HG02571 (cell line): ENCODE measurements around the gene ARHGAP18.

Source experiments
- ATAC-seq: cut with Tn5 transposase; IDR thresholded peaks from one replicate; pipeline ENCODE4 v1.9.1; 2021; ENCODE audit warnings: mild to moderate bottlenecking, moderate library complexity; ENCODE audit not compliant: unreplicated experiment

ARHGAP18 gene

DNA sequence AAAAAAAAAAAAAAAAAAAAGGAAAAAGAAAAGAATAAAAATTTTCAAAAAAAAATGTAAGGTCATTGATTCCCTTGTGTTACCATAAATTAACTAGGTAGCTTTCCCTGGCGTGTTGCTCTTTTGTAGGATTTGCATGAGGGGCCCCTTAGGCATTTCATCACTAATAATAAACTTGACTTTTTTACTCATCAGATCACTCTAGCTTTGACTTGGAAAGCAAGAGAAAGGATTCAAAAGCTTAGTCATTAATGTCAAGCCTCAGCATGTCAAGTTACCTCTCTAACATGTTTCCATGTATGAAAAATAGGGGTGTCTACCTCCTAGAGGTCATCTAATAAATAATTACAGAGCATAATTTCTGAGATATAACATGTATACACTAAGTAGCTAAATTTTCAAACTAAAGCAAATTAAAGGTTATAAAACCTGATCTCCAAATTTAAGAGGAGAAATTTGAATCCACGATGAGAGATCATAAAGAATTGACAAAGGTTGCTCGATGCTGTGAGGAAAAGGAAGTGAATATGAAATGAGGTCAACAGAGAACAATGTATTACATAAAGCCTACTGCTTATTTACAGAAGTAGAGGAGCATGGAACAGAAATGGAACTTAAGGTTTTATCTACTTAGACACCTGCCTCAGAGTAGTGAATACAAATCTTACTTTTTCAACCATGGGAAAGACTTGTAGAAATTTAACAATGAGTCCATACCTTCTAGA, 86.8 kb downstream of the ARHGAP18 start:
- ATAC-seq = peak; percentile 58

GRCh38 chr6:129621252-129621651, 88.7 kb downstream of the ARHGAP18 start:
- no peak for ATAC-seq

DNA sequence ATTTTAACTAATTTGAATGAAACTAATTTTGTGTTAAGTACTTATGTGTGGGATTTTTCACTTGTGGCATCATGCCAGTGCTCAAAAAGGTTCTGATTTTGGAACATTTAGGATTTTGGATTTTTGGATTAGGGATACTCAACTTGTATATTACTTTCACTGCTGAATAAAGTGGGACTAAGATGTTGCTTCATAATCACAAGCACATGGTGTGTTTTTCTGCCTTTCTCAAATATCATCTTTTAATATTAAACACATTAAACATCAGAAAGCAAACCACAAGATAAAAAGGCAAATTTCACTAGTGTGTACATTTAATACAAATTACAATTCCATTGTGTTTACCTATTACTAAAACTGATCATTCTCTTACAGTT, 89.8 kb downstream of the ARHGAP18 start:
- no peak for ATAC-seq

- no peak for ATAC-seq
Observed at GRCh38 chr6:129619579-129620233, 90.3 kb downstream of the ARHGAP18 start.

DNA sequence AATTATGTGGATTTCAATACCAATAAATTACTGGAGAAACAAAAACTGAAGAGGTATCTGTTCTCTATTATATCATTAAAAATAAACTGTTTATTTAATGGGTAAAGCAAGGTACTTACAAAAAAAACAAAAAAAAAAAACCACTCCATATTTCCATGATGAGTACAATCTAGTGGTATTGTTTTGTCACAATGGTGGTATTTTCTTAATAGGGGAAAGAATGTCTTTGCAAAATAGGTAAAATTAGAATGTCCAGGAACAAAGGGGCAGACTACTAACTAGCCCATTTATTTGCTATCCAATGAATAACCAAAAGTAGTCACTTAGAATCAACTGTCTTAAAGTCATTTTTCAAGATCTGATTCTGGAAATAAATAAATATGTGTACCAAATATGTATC, 92.0 kb downstream of the ARHGAP18 start:
- ATAC-seq = no peak

- ATAC-seq = no peak
Observed at GRCh38 chr6:129615496-129615895, 94.5 kb downstream of the ARHGAP18 start.

- no peak for ATAC-seq
Observed at GRCh38 chr6:129615020-129615419, 95.0 kb downstream of the ARHGAP18 start.

DNA sequence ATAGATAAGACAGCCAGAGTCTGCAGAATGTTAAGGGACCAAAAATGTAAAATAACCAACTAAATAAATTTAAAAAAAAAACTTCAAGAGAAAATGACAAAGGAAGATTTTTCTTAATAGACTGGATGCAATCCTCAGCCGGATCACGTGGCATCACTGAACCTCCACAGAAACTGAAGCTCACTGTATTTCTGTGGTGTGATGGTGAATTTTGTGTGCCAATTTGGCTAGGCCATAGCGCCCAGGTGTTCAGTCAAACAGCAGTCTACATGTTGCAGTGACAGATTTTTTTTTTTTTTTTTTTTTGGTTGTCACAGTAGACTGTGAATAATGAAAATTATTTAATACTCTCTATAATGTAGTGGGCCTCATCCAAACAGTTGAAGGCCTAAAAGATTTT, 95.5 kb downstream of the ARHGAP18 start:
- no peak for ATAC-seq

GRCh38 chr6:129612440-129612839, 97.5 kb downstream of the ARHGAP18 start:
- no peak for ATAC-seq

DNA sequence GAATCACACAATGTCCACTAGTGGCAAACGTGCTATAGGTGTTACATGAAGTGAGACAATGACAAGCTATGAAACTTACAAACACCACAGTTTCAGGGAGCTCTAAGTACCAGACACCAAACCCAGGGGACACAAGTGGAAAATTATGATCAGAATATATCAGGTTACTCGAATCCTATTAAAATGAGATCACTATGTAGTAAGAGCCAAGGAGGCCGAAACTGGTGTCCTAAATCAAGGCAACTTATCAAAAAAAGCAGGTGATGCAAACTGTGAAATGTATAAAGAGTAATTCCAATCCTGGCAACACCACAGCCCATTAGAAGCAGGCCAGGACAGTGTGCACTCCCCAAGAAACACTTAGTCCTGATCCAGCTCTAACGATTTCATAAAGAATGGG, 100.3 kb downstream of the ARHGAP18 start:
- ATAC-seq = no peak

GRCh38 chr6:129608886-129609537, 101.0 kb downstream of the ARHGAP18 start:
- ATAC-seq = no peak

DNA sequence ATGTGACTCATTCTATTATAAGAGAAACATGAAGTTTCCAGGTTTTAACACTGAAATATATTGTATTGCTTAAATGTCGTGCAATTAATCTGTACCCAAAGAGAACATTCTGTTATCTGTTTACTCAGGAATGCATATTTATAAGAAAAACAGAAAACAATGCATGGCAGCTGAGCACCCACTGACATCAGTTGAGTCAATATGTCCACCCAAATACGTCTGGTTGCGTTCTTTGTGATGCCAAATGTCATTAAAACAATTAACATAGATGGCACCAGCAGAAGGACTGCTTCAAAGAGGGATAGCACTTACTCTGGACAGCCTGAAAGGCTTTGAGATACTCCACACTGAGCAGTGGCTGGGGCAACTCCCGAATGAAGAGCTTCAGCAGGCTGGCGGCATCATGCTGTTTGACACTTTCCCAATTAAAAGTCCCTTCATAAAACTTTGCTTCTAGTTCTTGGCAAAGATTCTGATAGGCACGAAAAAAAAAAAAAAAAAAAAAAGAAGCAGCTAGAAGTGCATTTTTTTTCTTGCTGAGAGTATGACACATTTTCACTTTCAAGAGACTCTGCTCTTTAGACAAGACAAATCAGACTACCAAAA, 102.3 kb downstream of the ARHGAP18 start:
- ATAC-seq = no peak

DNA sequence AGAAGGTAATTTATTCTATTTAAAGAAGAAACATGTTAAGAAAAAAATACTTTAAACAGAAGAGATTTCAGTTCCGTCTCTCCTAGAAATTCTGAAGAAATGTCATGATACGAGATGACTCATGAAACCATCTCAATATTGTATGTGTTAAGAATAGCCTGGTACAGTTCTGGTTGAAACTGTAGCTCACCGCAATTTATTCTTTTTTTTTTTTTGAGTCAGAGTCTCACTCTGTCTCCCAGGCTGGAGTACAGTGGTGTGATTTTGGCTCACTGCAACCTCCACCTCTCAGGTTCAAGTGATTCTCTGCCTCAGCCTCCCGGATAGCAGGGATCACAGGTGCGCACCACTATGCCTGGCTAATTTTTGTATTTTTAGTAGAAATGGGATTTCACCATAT, 103.3 kb downstream of the ARHGAP18 start:
- peak; percentile 58 for ATAC-seq

GRCh38 chr6:129605967-129606366, 104.0 kb downstream of the ARHGAP18 start:
- ATAC-seq = no peak

- no peak for ATAC-seq
Observed at GRCh38 chr6:129605095-129605494, 104.9 kb downstream of the ARHGAP18 start.

- ATAC-seq = no peak
Observed at GRCh38 chr6:129604321-129604720, 105.7 kb downstream of the ARHGAP18 start.

- ATAC-seq = no peak
Observed at GRCh38 chr6:129603741-129604140, 106.2 kb downstream of the ARHGAP18 start.

DNA sequence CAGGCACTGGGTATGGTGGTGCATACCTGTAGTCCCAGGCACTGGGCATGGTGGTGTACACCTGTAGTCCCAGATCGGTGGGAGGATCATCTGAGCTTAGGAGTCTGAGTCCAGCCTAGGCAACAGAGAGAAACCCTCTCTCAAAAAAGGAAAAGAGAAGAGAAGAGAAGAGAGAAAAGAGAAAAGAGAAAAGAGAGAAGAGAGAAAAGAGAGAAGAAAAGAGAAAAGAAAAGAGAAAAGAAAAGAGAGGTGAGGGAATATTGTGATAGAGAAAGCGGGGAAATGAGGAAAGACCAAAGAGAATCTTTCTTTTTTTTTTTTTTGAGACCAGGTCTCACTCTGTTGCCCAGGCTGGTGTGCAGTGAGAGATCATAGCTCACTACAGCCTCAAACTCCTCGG, 108.7 kb downstream of the ARHGAP18 start:
- no peak for ATAC-seq

- ATAC-seq = no peak
Observed at GRCh38 chr6:129599467-129599866, 110.5 kb downstream of the ARHGAP18 start.

DNA sequence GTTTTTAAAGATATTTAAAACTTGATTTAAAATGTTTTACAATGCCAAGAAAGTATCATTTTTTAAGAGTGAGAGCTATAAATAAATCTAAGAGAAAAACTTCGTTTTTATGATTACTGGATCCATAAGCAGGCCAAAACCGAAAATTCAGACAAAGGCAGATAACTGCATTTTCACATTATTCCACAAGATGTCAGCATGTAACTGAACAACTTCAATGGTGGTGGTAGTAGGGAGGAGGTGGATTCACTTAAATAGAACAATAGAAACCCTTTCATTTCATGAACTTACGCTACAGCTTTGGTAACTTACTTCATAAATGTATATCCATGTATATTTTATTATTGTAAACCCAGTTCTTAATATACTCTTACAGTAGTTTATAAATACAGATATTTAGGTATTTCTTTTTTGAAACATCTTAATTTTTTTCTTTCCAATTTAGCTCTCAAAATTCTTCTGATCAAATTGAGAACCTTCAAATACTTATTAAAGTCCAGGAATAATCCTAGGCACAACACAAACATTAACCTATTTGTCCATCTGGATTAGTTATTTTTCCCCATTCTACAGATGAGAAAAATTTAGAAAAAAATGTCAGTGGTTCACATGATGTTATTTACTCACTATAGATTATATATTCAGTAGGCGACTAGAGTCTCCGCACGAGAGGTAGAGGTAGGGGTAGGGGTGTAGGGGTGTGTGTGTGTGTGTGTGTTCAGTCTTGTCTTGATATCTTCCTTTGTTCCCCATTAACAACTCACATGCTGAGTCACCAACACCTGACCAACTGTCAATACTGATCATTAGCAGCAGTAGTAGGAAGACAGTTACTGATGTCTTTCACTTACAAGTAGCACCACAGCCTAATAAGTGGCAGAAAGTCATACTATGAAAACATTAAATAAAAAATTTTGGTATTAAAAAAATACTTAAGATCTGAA, 111.5 kb downstream of the ARHGAP18 start:
- peak; percentile 58 for ATAC-seq
